ENCODE results near the gene PTGS1. TPM values are rescaled to one million over a fixed set of nuclear protein-coding genes. Genes with fewer than 3 reads are reported as not detected.
A peak's percentile ranks its signal among the peaks of the same experiment; 100 is the strongest.

Gene PTGS1
- polyA plus RNA-seq, 1 of the 3 experiments (the other 2 are of a cell fraction) = 5.4 TPM

- Histone ChIP-seq H3K4me2 (no peak overlapping the region), H2AFZ (ENCODE audit: low read depth) (no peak overlapping the region), H3K9me3 (no peaks in the 10 kb centered on the region), H3K27ac (ENCODE audit: low read depth in 2 of 2, low read length in 1 of 2) (no peak overlapping the region), H3K79me2 (ENCODE audit: insufficient read depth) (no peaks in the 10 kb centered on the region), H4K20me1 (ENCODE audit: insufficient read depth) (no peaks in the 10 kb centered on the region), H3K36me3 (replicated peaks in 1 of 2; ENCODE audit: control insufficient read depth in 1 of 2, insufficient read depth in 2 of 2, low read length in 1 of 2) (no peaks in the 10 kb centered on the region), H3F3A (replicated peaks; ENCODE audit: insufficient read depth) (peaks cover 9% of the 10 kb centered on the region), H3K9me2 (no peaks in the 10 kb centered on the region), H3K4me1 (ENCODE audit: control insufficient read depth in 1 of 2, insufficient read depth in 2 of 2, low read depth in 1 of 2, low read length in 1 of 2) (no peaks in the 10 kb centered on the region; a peak in 1 of 4 replicates), H3K4me3 (ENCODE audit: low read depth in 2 of 2, low read length in 1 of 2) (no peak overlapping the region), H3K27me3 (ENCODE audit: insufficient read depth) (no peaks in the 10 kb centered on the region), H3K9ac (no peak overlapping the region)
- POLR2A ChIA-PET = no interaction called here
- CTCF ChIA-PET = interaction anchor here (1.2 kb wide), 1 partner anchor 12 kb away, joined by 3 read pairs; no protein-coding TSS in a partner anchor
- DNase-seq = no peak
- no peak for TF ChIP-seq MXI1 (IDR thresholded peaks at IDR 0.05; ENCODE audit: low read depth, low read length)
- no peak for TF ChIP-seq NRF1 (IDR thresholded peaks at IDR 0.05; ENCODE audit: low read depth, low read length)
- no peak for TF ChIP-seq FOXM1 (IDR thresholded peaks at IDR 0.05; ENCODE audit: low read depth)
- TF ChIP-seq FOXJ3 (CRISPR knock-in tag; IDR thresholded peaks at IDR 0.05) = no peak
- no peak for TF ChIP-seq SIN3A (IDR thresholded peaks at IDR 0.05; ENCODE audit: borderline replicate concordance, low read depth, low read length)
- TF ChIP-seq, protein P1, sequence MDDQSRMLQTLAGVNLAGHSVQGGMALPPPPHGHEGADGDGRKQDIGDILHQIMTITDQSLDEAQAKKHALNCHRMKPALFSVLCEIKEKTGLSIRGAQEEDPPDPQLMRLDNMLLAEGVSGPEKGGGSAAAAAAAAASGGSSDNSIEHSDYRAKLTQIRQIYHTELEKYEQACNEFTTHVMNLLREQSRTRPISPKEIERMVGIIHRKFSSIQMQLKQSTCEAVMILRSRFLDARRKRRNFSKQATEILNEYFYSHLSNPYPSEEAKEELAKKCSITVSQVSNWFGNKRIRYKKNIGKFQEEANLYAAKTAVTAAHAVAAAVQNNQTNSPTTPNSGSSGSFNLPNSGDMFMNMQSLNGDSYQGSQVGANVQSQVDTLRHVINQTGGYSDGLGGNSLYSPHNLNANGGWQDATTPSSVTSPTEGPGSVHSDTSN (IDR thresholded peaks at IDR 0.05) = no peak
- TF ChIP-seq GABPA (IDR thresholded peaks at IDR 0.05; ENCODE audit: low read depth) = no peak
- TF ChIP-seq MEF2A (IDR thresholded peaks at IDR 0.05; ENCODE audit: borderline replicate concordance, low read depth) = no peak
- WGBS (ENCODE audit: low lambda C conversion rate) = 86% methylated on average over 1 of the region's 1 CpG
Observed at GRCh38 chr9:122442568-122442967, 71.7 kb downstream of the PTGS1 start.

GRCh38 chr9:122444041-122444733 is 73.4 kb downstream of the PTGS1 start:
- Histone ChIP-seq H3K79me2 (ENCODE audit: insufficient read depth) (no peaks in the 10 kb centered on the region), H3K27ac (ENCODE audit: low read depth in 2 of 2, low read length in 1 of 2) (peak overlapping the region in 1 of 2 experiments; percentile 69; a peak in 1 of 4 replicates), H3K4me1 (ENCODE audit: control insufficient read depth in 1 of 2, insufficient read depth in 2 of 2, low read depth in 1 of 2, low read length in 1 of 2) (no peaks in the 10 kb centered on the region; a peak in 1 of 4 replicates), H3K9ac (no peak overlapping the region), H3K9me3 (no peaks in the 10 kb centered on the region), H3F3A (replicated peaks; ENCODE audit: insufficient read depth) (peaks cover 9% of the 10 kb centered on the region), H3K4me3 (ENCODE audit: low read depth in 2 of 2, low read length in 1 of 2) (no peak overlapping the region), H3K27me3 (ENCODE audit: insufficient read depth) (no peaks in the 10 kb centered on the region), H3K4me2 (0 out of 2 replicates have a peak overlapping the region, but pooled peaks have one; percentile 38), H4K20me1 (ENCODE audit: insufficient read depth) (no peaks in the 10 kb centered on the region), H2AFZ (ENCODE audit: low read depth) (no peak overlapping the region), H3K9me2 (no peaks in the 10 kb centered on the region), H3K36me3 (replicated peaks in 1 of 2; ENCODE audit: control insufficient read depth in 1 of 2, insufficient read depth in 2 of 2, low read length in 1 of 2) (no peaks in the 10 kb centered on the region)
- ChIA-PET POLR2A (no interaction called here), CTCF (interaction anchor here (0.9 kb wide), 1 partner anchor 9 kb away, joined by 3 read pairs; no protein-coding TSS in a partner anchor)
- 27% methylated on average over 5 of the region's 5 CpGs for WGBS (ENCODE audit: low lambda C conversion rate)
- no peak for DNase-seq
- TF ChIP-seq NFIC (IDR thresholded peaks at IDR 0.05; ENCODE audit: borderline replicate concordance) (peak; percentile 77), MAX (IDR thresholded peaks at IDR 0.05; ENCODE audit: low read depth) (no peak), TAF1 (IDR thresholded peaks at IDR 0.05; ENCODE audit: borderline replicate concordance, low read depth, low read length) (no peak), EZH2phosphoT487 (IDR thresholded peaks at IDR 0.05; ENCODE audit: borderline replicate concordance, low read depth) (no peak), SIN3A (IDR thresholded peaks at IDR 0.05; ENCODE audit: borderline replicate concordance, low read depth, low read length) (no peak), FOSL2 (IDR thresholded peaks at IDR 0.05; ENCODE audit: borderline replicate concordance, low read depth) (no peak), JUND (IDR thresholded peaks at IDR 0.05) (0 out of 2 replicates have a peak, but pooled peaks have one; percentile 21), TCF12 (IDR thresholded peaks at IDR 0.05) (peak; percentile 91), YY1 (IDR thresholded peaks at IDR 0.05; ENCODE audit: low read depth) (no peak), MEF2A (IDR thresholded peaks at IDR 0.05; ENCODE audit: borderline replicate concordance, low read depth) (no peak), CTCF (IDR thresholded peaks at IDR 0.05) (no peak), MXI1 (IDR thresholded peaks at IDR 0.05; ENCODE audit: low read depth, low read length) (no peak)
- TF ChIP-seq, protein P2, sequence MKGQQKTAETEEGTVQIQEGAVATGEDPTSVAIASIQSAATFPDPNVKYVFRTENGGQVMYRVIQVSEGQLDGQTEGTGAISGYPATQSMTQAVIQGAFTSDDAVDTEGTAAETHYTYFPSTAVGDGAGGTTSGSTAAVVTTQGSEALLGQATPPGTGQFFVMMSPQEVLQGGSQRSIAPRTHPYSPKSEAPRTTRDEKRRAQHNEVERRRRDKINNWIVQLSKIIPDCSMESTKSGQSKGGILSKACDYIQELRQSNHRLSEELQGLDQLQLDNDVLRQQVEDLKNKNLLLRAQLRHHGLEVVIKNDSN (IDR thresholded peaks at IDR 0.05; ENCODE audit: borderline replicate concordance, low read depth) = no peak
- TF ChIP-seq, protein P3, sequence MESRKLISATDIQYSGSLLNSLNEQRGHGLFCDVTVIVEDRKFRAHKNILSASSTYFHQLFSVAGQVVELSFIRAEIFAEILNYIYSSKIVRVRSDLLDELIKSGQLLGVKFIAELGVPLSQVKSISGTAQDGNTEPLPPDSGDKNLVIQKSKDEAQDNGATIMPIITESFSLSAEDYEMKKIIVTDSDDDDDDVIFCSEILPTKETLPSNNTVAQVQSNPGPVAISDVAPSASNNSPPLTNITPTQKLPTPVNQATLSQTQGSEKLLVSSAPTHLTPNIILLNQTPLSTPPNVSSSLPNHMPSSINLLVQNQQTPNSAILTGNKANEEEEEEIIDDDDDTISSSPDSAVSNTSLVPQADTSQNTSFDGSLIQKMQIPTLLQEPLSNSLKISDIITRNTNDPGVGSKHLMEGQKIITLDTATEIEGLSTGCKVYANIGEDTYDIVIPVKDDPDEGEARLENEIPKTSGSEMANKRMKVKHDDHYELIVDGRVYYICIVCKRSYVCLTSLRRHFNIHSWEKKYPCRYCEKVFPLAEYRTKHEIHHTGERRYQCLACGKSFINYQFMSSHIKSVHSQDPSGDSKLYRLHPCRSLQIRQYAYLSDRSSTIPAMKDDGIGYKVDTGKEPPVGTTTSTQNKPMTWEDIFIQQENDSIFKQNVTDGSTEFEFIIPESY (IDR thresholded peaks at IDR 0.05; ENCODE audit: borderline replicate concordance, low read depth) = no peak
- TF ChIP-seq, protein P4, sequence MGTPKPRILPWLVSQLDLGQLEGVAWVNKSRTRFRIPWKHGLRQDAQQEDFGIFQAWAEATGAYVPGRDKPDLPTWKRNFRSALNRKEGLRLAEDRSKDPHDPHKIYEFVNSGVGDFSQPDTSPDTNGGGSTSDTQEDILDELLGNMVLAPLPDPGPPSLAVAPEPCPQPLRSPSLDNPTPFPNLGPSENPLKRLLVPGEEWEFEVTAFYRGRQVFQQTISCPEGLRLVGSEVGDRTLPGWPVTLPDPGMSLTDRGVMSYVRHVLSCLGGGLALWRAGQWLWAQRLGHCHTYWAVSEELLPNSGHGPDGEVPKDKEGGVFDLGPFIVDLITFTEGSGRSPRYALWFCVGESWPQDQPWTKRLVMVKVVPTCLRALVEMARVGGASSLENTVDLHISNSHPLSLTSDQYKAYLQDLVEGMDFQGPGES (IDR thresholded peaks at IDR 0.05; ENCODE audit: low read depth, low read length) = no peak
